Measurements from ENCODE around the gene VRK3. TPM values are rescaled to one million over a fixed set of nuclear protein-coding genes. Genes with fewer than 3 reads are reported as not detected.
"Not testable (repeated sequence)": the region's sequence is repeated elsewhere in the genome, so short reads cannot be mapped to it uniquely, and the experiment has no call there.

Gene VRK3
- total and polyA plus RNA-seq, 2 donors = 17.8 to 24.4 TPM

GRCh38 chr19:49952479-49952836 lies 72.7 kb downstream of the VRK3 start:
- no peak for DNase-seq (ENCODE audit: extremely low spot score)
- Histone ChIP-seq H3K27ac (ENCODE audit: low read depth) (no peak overlapping the region), H3K36me3 (ENCODE audit: insufficient read depth) (no peaks in the 10 kb centered on the region), H3K4me1 (ENCODE audit: insufficient read depth) (no peaks in the 10 kb centered on the region), H3K4me3 (ENCODE audit: low read depth, low read length) (no peak overlapping the region)

DNA sequence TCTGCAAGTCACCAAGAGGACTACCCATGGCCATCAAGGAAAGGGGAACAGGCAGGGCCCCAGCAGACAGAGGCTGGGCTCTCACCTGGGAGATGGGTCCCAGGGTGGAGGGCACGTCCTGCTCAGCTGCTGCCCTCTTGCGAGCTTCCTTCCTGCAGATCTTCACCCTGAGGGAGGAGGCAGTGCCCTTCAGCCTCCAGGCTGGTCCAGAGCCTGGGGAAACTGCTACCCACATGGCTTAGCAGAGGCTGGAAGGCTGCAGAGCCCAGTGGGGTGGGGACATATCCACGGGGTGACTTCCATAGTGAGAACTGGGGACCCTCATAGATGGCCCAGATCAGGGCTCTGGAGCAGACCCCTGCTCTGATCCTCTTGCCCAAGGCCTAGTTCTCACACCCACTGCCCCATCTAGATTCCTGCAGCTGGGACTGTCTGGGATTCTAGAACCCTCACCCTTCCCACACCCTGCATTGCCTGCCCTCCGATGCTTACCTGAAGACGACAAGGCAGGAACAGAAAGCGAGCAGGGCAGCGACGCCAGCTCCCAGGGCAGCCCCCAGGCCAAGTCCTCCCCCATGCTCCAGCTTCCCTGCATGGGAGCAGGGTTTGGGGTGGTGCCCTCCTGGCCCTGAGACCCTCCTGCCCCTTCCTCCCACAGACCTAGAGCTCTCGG lies 73.2 kb downstream of the VRK3 start:
- no peaks in the 10 kb centered on the region for H3K36me3 ChIP-seq (ENCODE audit: insufficient read depth)
- no peak for DNase-seq (ENCODE audit: extremely low spot score)
- no peak overlapping the region for H3K27ac ChIP-seq (ENCODE audit: low read depth)

GRCh38 chr19:49950956-49951526 lies 74.1 kb downstream of the VRK3 start:
- 86% methylated on average over 13 of the region's 13 CpGs for WGBS
- Histone ChIP-seq H3K27ac (ENCODE audit: low read depth) (no peak overlapping the region), H3K4me3 (ENCODE audit: low read depth, low read length) (no peak overlapping the region), H3K36me3 (ENCODE audit: insufficient read depth) (no peaks in the 10 kb centered on the region), H3K4me1 (ENCODE audit: insufficient read depth) (no peaks in the 10 kb centered on the region)
- DNase-seq (ENCODE audit: extremely low spot score) = no peak

More for the DNA sequence above, 73.2 kb downstream of the VRK3 start:
- no peak overlapping the region for H3K4me3 ChIP-seq (ENCODE audit: low read depth, low read length)
- no peaks in the 10 kb centered on the region for H3K4me1 ChIP-seq (ENCODE audit: insufficient read depth)
- WGBS = 89% methylated on average over 9 of the region's 9 CpGs

- Histone ChIP-seq H3K4me1 (ENCODE audit: insufficient read depth) (no peaks in the 10 kb centered on the region), H3K4me3 (ENCODE audit: low read depth, low read length) (no peak overlapping the region), H3K27ac (ENCODE audit: low read depth) (no peak overlapping the region), H3K36me3 (ENCODE audit: insufficient read depth) (no peaks in the 10 kb centered on the region)
- no peak for DNase-seq (ENCODE audit: extremely low spot score)
- 81% methylated on average over 5 of the region's 5 CpGs for WGBS
These were observed 74.6 kb downstream of the VRK3 start for GRCh38 chr19:49950590-49950948.

- Histone ChIP-seq H3K4me3 (ENCODE audit: low read depth, low read length) (no peak overlapping the region), H3K27ac (ENCODE audit: low read depth) (no peak overlapping the region), H3K4me1 (ENCODE audit: insufficient read depth) (no peaks in the 10 kb centered on the region), H3K36me3 (ENCODE audit: insufficient read depth) (no peaks in the 10 kb centered on the region)
- WGBS = 65% methylated on average over 11 of the region's 11 CpGs
- DNase-seq (ENCODE audit: extremely low spot score) = no peak
These were observed 75.2 kb downstream of the VRK3 start for GRCh38 chr19:49949742-49950589.

- Histone ChIP-seq H3K4me3 (ENCODE audit: low read depth, low read length) (no peak overlapping the region), H3K4me1 (ENCODE audit: insufficient read depth) (no peaks in the 10 kb centered on the region), H3K27ac (ENCODE audit: low read depth) (no peak overlapping the region), H3K36me3 (ENCODE audit: insufficient read depth) (no peaks in the 10 kb centered on the region)
- WGBS = 81% methylated on average over 8 of the region's 8 CpGs
- DNase-seq (ENCODE audit: extremely low spot score) = no peak
These were observed 78.8 kb downstream of the VRK3 start for GRCh38 chr19:49946415-49946814.

GRCh38 chr19:49944567-49944966 lies 80.6 kb downstream of the VRK3 start:
- not testable (repeated sequence) for H3K27ac ChIP-seq (ENCODE audit: low read depth); H3K36me3 ChIP-seq (ENCODE audit: insufficient read depth); H3K4me3 ChIP-seq (ENCODE audit: low read depth, low read length); DNase-seq (ENCODE audit: extremely low spot score); H3K4me1 ChIP-seq (ENCODE audit: insufficient read depth)
- 82% methylated on average over 5 of the region's 5 CpGs for WGBS

GRCh38 chr19:49940482-49940791 lies 84.7 kb downstream of the VRK3 start:
- Histone ChIP-seq H3K4me1 (ENCODE audit: insufficient read depth) (no peaks in the 10 kb centered on the region), H3K36me3 (ENCODE audit: insufficient read depth) (no peaks in the 10 kb centered on the region), H3K4me3 (ENCODE audit: low read depth, low read length) (no peak overlapping the region), H3K27ac (ENCODE audit: low read depth) (no peak overlapping the region)
- WGBS = 92% methylated on average over 5 of the region's 5 CpGs
- no peak for DNase-seq (ENCODE audit: extremely low spot score)

GRCh38 chr19:49939721-49940481 lies 85.3 kb downstream of the VRK3 start:
- H3K36me3 ChIP-seq (ENCODE audit: insufficient read depth) = no peaks in the 10 kb centered on the region
- no peak overlapping the region for H3K4me3 ChIP-seq (ENCODE audit: low read depth, low read length)
- H3K27ac ChIP-seq (ENCODE audit: low read depth) = no peak overlapping the region
- WGBS = 66% methylated on average over 7 of the region's 7 CpGs
- no peak for DNase-seq (ENCODE audit: extremely low spot score)
- H3K4me1 ChIP-seq (ENCODE audit: insufficient read depth) = no peaks in the 10 kb centered on the region

- no peaks in the 10 kb centered on the region for H3K4me1 ChIP-seq (ENCODE audit: insufficient read depth)
- no peak overlapping the region for H3K4me3 ChIP-seq (ENCODE audit: low read depth, low read length)
- H3K36me3 ChIP-seq (ENCODE audit: insufficient read depth) = no peaks in the 10 kb centered on the region
- no peak for DNase-seq (ENCODE audit: extremely low spot score)
- WGBS = 70% methylated on average over 4 of the region's 4 CpGs
- no peak overlapping the region for H3K27ac ChIP-seq (ENCODE audit: low read depth)
These were observed 86.5 kb downstream of the VRK3 start for GRCh38 chr19:49938662-49939061.

DNA sequence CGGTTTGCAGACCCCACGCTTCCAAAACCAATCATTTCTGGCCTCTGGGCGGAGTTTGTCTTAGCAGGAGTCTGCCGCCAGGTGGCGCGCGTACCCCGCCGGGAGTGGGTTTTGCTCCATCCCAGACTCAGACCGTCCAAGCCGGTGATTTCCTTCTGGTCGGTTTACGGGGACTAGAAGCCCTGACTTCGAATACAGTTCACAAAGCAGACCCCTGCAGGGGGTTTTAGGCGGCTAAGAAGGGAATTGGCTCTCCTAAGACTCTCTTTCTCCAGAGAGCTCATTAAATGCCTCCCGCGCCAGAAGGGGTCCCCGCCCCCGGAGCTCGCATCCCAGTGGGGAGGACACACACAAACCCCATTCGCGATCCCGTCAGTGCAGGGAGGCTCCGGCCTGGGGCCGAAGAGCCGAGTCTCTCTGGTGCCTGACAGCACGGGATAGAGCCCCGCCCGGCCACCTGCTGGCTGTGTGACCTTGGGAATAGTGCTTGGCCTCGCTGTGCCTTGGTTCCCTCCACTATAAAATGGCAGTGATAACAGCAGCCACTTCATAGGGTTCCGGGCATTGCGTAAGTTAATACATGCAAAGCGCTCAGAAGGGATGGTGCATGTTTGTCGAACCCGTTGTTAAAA lies 87.3 kb downstream of the VRK3 start:
- no peak for DNase-seq (ENCODE audit: extremely low spot score)
- Histone ChIP-seq H3K36me3 (ENCODE audit: insufficient read depth) (no peaks in the 10 kb centered on the region), H3K4me1 (ENCODE audit: insufficient read depth) (no peaks in the 10 kb centered on the region), H3K4me3 (ENCODE audit: low read depth, low read length) (no peak overlapping the region), H3K27ac (ENCODE audit: low read depth) (no peak overlapping the region)
- 16% methylated on average over 35 of the region's 35 CpGs for WGBS

GRCh38 chr19:49936549-49936948 lies 88.6 kb downstream of the VRK3 start:
- no peaks in the 10 kb centered on the region for H3K36me3 ChIP-seq (ENCODE audit: insufficient read depth)
- no peak overlapping the region for H3K27ac ChIP-seq (ENCODE audit: low read depth)
- H3K4me1 ChIP-seq (ENCODE audit: insufficient read depth) = no peaks in the 10 kb centered on the region
- 69% methylated on average over 5 of the region's 5 CpGs for WGBS
- H3K4me3 ChIP-seq (ENCODE audit: low read depth, low read length) = no peak overlapping the region
- DNase-seq (ENCODE audit: extremely low spot score) = no peak

GRCh38 chr19:49933643-49934042 lies 91.5 kb downstream of the VRK3 start:
- H3K4me3 ChIP-seq (ENCODE audit: low read depth, low read length) = no peak overlapping the region
- no peak for DNase-seq (ENCODE audit: extremely low spot score)
- H3K27ac ChIP-seq (ENCODE audit: low read depth) = no peak overlapping the region
- WGBS = 93% methylated on average over 8 of the region's 8 CpGs
- no peaks in the 10 kb centered on the region for H3K36me3 ChIP-seq (ENCODE audit: insufficient read depth)
- H3K4me1 ChIP-seq (ENCODE audit: insufficient read depth) = no peaks in the 10 kb centered on the region
